HG02588 (cell line): ENCODE data around the gene EMID1.
"Not testable (repeated sequence)": the region's sequence is repeated elsewhere in the genome, so short reads cannot be mapped to it uniquely, and the experiment has no call there.

ENCODE experiments used
- ATAC-seq: cut with Tn5 transposase; IDR thresholded peaks from one replicate; pipeline ENCODE4 v1.9.1; 2021; ENCODE audit warnings: mild to moderate bottlenecking, moderate library complexity; ENCODE audit not compliant: unreplicated experiment

EMID1 gene

DNA sequence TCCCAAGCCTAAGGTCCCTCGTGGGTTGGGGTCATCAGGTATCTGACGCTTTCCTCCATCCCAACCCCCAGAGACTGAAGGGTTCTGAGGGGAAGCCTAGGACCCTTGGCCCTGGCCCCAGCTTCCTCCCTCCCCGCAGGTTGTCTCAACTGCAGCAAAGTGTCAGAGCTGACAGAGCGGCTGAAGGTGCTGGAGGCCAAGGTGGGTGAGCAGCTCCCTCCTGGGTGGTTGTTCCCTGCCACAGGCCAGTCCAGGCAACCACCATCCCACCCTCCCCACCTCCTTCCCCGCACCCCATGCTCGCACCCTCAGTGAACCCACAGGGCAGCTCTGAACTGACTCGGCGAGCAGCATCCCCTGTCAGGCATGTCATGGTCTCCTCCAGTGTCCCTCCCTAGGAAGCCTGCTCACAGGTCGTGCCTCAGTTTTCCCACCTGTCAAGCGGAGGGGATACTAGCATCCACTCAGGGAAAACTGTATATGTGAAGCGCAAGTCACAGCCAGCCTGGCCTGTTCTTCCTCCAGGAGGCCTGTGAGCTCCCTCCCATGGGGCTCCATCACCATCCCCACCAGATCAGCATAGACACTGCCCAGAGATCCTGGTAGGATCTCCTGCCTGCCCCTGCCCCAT lies 20.8 kb downstream of the EMID1 start:
- no peak for ATAC-seq

GRCh38 chr22:29230972-29231875 lies 25.5 kb downstream of the EMID1 start:
- ATAC-seq = no peak

- ATAC-seq = no peak
Observed at GRCh38 chr22:29231971-29232959, 26.6 kb downstream of the EMID1 start.

DNA sequence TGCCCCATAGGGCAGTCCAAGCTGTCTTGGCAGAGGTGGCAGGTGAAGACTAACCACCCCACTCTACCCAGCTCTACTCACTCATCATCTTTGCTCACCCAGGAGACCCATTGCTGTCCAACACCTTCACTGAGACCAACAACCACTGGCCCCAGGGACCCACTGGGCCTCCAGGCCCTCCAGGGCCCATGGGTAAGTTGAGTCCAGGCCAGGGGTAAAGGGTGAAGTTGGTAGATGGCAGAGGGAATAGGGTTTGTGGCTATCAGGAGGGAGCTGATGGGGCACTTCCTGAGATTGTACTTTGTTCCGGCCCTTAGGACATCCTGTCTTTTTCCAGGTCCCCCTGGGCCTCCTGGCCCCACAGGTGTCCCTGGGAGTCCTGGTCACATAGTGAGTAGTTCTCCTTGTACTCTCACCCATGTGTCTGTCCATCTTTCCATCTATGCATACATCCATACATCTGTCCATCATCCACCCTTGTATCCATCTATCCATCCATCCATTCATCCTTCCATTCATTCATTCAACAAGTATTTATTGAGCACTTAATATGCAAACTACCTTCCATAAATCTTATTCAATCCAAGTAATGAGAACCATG lies 27.7 kb downstream of the EMID1 start:
- ATAC-seq = no peak

DNA sequence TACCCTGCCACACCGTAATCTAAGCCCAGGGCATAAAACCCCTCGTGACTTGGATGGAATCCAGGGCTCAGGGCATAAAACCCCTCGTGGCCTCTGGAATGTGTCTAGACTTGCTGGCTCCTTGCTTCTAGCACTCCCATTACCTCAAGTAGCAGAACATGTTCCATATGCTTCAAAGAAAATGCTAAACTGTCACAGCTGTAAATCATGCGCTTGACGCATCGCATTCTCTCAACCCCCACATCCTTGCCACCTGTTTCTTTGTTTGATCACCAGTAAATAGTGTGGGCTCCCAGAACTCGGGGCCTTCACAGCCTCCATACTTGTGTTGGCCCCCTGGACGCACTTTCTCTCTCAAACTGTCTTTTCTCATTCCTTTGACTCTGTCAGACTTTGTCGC lies 34.8 kb downstream of the EMID1 start:
- ATAC-seq = not testable (repeated sequence)

DNA sequence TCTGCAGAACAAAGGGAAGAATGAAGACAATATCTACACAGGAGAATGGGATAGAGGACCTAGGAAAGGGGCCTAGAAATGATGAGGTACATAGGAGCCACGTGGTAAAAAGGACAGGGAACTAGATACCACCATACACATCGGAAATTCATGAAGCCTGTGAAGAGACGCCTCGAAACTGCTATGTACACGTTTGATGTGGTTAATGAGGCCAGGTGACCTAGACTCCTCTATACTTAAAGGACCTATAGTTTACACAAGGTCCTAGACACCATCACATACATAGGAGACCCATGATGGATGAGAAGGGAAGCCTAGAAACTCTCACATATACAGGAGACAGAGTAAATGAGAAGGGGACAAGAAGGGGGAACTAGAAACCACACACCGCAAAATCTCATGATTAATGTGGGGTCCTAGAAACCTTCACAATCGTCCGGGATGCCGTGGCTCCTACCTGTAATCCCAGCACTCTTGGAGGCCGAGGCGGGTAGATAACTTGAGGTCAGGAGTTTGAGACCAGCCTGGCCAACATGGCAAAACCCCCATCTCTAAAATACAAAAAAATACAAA lies 38.3 kb downstream of the EMID1 start:
- ATAC-seq = no peak

DNA sequence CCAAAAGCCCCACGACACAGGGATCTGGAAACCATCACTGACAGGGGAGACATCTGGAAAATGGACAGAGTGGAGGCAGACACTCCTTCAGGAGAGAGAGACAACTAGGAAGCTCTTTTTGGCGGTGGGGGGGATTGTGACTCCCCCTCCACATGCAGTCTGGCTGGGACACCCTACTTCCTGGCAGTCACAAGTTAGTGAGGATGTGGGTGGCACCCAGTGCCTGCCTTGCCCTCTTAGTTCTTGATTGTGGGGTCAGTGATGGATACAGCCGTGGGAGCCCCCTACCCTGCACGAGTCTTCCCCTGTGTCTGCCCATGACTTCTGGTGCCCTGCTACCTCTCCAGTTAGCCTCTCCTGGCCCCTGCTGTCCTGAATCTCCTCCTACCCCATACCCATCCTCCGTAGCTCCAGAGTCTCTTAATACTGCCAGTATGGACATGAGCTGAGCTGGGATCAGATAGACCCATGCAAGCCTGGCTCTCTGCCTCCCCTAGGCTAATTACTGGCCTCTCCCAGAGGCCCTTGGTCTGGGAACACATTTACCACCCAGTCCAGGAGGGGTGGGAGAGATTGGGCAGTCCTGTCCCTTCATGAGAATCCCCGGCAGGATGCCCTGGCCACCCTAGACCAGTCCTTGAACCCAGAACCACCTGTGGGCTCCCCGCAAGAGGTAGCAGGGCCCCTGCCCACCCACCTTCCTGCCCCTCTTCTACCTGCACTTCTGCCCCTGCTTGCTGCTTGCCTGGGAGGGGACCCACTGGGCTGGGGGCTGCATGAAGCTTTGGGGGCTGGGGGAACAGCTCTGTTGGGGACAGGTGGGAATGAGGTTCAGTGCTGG lies 39.3 kb downstream of the EMID1 start:
- no peak for ATAC-seq

GRCh38 chr22:29245626-29246385 lies 40.1 kb downstream of the EMID1 start:
- ATAC-seq = no peak

GRCh38 chr22:29247891-29248290 lies 42.2 kb downstream of the EMID1 start:
- ATAC-seq = not testable (repeated sequence)

DNA sequence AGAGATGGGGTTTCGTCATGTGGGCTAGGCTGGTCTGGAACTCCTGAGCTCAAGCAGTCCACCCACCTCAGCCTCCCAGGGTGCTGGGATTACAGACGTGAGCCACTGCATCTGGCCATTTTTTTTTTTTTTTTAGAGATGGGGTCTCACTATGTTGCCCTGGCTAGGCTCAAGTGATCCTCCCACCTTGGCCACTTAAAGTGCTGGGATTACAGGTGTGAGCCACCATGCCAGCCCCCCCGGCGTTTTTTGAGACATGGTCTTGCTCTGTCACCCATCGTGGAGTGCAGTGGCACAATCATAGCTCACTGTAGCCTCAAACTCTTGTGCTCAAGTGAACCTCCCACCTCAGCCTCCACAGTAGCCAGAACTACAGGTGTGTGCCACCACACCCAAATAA lies 45.6 kb downstream of the EMID1 start:
- ATAC-seq = no peak

DNA sequence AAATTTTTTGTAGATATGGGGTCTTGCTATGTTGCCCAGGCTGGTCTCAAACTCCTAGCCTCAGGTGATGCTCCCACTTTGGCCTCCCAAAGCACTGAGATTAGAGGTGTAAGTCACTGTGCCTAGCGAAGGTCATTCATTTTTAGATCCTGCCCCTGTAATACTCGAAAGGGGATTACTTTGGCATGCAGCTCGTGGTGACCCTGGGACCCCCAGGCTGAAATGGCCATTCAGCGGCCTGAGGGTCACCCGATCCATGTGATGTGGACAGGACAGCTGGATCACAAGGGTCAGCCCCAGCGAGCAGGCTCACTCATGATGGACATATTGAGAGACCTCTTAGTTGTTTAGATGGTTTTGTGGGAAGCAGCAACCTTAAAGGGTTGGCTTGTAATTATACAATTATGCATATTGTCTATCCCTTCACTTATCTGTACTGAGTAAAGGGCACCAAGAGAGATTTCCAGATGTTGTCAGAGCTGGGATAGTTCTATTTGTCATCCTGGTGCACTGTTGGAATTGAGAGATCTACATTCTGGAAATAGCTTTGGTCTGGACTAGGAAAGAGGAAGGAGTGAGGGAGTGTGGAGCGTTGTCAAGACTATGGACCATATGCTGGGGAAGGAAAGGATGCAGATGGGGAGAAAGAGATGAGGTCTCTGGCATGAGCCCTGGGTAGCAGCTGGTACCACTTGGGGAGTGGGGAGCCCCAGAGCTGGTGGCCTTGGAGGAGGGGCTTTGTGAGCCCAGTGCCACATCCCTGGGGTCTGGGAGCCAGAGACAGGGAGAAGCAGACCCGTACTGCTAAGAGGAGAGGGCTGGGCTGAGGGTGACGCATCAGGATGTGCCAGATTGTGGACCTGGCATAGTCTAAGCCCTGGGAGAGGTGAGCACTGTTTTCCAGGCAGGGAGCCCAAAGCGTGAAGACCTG lies 46.5 kb downstream of the EMID1 start:
- no peak for ATAC-seq

DNA sequence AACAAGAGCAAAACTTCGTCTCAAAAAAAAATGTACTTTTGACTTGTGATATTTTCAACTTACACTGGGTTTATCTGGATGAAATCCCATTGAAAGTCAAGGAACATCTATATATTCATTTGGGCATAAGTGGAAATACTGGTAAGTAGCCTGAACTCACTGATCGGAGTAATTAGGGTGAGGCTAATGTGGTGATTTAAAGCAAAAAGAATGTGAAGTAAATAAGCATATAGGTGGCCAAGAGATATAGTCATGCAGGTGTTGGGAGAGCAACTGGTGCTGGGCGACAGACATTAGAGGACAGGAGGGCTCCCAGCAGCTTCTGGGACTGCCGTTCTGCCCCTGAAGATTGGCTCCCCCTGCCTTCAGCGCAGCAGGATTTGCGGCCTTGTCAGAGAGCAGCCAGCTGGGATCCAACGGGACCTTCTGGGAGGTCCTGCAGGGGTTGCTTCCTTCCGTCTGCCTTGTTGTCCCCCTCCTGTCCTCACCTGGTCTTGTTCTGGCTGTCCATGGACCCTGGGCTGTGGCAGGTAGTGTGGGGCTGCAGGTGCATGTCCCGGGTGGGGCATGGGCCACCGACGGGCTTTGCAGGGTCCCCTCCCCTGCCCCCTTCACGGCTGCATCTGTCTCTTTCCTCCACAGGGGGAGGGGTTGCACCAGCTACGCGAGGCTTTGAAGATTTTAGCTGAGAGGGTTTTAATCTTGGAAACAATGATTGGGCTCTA lies 48.0 kb downstream of the EMID1 start:
- ATAC-seq = no peak

- no peak for ATAC-seq
Observed at GRCh38 chr22:29254286-29254660, 48.6 kb downstream of the EMID1 start.

- ATAC-seq = no peak
Observed at GRCh38 chr22:29255064-29255621, 49.4 kb downstream of the EMID1 start.

GRCh38 chr22:29256606-29257325 lies 51.1 kb downstream of the EMID1 start:
- ATAC-seq = no peak

- ATAC-seq = no peak
Observed at GRCh38 chr22:29257751-29258181, 52.1 kb downstream of the EMID1 start.
